Retinal pigment epithelial cell (primary cell): ENCODE data around the gene APOL5.
A peak's percentile ranks its signal among the peaks of the same experiment; 100 is the strongest.

Experiments
- DNase-seq: peaks from one replicate; pipeline ENCODE4 v3.0.0-alpha.2; 2010; ENCODE audit warnings: low read depth
- H3K4me3 ChIP-seq: 2 replicates; pipeline ENCODE4 v1.5.1; 2011; ENCODE audit warnings: mild to moderate bottlenecking, low read length, control low read depth, moderate library complexity
- TF ChIP-seq, protein P1 (sequence below): conservative IDR thresholded peaks from 2 replicates; pipeline ENCODE4 v1.5.1; 2011; ENCODE audit warnings: low read depth, low read length, control low read depth, inconsistent platforms

Gene APOL5

DNA sequence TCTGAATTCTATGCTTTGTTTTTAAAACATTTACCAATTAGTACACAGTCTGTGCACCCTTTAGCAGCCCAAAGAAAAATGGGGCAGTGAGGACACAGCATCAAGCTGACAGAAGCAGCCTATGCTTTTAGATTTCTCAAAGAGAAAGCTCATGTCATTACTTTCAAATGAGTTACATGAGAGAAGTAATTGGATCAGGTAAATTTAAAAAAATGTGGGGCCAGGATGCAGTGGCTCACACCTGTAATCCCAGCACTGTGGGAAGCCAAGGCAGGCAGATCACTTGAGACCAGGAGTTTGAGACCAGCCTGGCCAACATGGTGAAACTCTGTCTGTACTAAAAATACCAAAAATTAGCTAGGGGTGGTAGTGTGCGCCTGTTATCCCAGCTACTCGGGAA, 57.7 kb downstream of the APOL5 start:
- no peak overlapping the region for H3K4me3 ChIP-seq
- TF ChIP-seq, protein P1, sequence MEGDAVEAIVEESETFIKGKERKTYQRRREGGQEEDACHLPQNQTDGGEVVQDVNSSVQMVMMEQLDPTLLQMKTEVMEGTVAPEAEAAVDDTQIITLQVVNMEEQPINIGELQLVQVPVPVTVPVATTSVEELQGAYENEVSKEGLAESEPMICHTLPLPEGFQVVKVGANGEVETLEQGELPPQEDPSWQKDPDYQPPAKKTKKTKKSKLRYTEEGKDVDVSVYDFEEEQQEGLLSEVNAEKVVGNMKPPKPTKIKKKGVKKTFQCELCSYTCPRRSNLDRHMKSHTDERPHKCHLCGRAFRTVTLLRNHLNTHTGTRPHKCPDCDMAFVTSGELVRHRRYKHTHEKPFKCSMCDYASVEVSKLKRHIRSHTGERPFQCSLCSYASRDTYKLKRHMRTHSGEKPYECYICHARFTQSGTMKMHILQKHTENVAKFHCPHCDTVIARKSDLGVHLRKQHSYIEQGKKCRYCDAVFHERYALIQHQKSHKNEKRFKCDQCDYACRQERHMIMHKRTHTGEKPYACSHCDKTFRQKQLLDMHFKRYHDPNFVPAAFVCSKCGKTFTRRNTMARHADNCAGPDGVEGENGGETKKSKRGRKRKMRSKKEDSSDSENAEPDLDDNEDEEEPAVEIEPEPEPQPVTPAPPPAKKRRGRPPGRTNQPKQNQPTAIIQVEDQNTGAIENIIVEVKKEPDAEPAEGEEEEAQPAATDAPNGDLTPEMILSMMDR: no peak
- DNase-seq: no peak

DNA sequence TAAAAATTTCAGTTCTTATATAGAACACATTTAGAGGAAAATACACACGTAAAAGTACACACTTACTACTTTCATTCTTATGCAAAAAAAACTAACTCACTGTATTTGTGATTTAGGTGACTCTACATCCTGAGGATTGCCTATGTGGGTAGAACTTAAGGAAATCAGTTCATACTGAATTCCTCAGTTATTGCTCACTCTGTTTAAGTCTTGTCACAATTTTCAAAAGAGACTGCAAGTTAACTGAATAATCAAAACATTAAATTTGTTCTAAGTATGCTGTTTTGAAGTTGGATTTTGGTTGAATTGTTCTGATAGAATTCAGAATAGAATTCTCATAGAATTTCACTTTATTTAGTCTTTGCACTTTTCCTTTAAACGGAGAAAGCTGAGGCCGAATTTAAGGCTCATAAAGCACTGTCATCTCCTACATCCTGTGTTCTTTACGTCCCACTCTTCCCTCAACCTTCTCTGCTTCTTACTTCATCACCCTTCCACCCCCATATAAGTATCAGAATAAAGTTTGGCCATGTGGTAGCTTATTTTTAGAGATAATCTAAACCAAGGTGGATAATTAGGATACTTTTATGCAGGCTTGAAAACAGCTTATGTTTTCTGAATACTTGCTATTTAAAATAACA, 59.8 kb downstream of the APOL5 start:
- TF ChIP-seq, protein P1: no peak
- no peak overlapping the region for H3K4me3 ChIP-seq
- peak; percentile 34 for DNase-seq
